RCC 7860 (cell line): ENCODE data around the gene NSMF.

Experiments
- DNase-seq: peaks from one replicate; pipeline ENCODE4 v3.0.0-alpha.2; 2015; ENCODE audit warnings: low spot score
- FAIRE-seq: peaks from 2 replicates; lab custom pipeline; 2012; peaks lifted over from hg19 to GRCh38; lab: Jason Lieb, UNC

Gene NSMF

GRCh38 chr9:137492464-137493363 is 33.6 kb upstream of the NSMF start:
- FAIRE-seq (no peak), DNase-seq (no peak)

GRCh38 chr9:137491735-137492432 is 32.8 kb upstream of the NSMF start:
- DNase-seq, result no peak
- no peak for FAIRE-seq

GRCh38 chr9:137490532-137491186 is 31.5 kb upstream of the NSMF start:
- DNase-seq (no peak), FAIRE-seq (no peak)

DNA sequence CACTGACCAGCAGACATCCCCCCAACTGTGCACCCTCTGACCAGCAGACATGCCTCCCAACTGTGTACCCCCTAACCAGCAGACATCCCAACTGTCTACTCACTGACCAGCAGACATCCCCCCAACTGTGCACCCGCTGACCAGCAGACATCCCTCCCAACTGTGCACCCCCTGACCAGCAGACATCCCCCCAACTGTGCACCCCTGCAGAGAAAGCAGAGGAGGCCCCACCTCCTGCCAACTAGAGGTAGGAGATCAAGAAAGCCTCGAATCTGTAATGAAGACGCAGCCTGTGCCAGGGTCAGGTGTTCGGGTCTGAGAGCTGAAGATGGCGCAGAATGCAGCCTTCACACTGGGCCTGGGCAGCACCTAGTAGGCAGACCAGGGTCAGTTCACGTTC is 29.8 kb upstream of the NSMF start:
- FAIRE-seq (no peak), DNase-seq (no peak)

GRCh38 chr9:137488327-137488653 is 29.2 kb upstream of the NSMF start:
- DNase-seq (no peak), FAIRE-seq (no peak)

- no peak for FAIRE-seq
- DNase-seq, result no peak
Measured at GRCh38 chr9:137487454-137488326, 28.6 kb upstream of the NSMF start.

GRCh38 chr9:137486545-137487453 is 27.7 kb upstream of the NSMF start:
- DNase-seq, result no peak
- no peak for FAIRE-seq

- DNase-seq (no peak), FAIRE-seq (no peak)
Measured at GRCh38 chr9:137486141-137486490, 27.0 kb upstream of the NSMF start.

DNA sequence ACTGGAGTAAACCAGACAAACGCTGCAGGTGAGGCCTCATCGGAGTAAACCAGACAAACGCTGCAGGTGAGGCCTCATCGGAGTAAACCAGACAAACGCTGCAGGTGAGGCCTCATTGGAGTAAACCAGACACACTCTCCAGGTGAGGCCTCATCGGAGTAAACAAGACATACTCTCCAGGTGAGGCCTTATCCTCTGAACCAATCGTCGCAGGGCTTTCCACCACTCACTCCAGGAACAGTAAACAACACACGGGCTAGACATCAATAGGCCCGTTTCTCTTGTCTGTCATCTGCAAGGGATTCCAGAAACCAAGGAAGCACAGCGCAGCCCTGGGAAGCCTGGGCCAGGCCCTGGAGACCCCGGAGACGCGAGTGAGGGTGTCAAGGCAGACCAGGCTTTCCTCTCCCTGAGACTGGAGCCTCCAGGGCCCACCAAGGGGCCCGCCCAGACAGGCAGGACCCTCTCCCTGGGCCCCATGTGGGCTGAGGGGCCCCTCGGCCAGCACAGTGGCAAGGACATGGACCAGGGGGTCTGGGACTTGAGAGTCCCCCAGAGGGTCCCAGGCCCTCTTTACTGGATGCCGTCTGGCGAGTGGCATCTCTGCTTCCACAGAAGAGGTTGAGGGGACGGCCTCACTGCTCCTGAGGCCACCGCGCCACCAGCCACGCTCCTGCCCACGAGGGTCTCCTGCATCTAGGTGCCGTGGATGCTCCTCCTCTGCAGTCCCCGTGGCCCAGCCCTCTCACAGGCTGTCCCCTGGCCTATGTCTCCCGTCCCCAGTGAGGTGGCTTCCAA is 26.4 kb upstream of the NSMF start:
- FAIRE-seq (no peak), DNase-seq (no peak)

DNA sequence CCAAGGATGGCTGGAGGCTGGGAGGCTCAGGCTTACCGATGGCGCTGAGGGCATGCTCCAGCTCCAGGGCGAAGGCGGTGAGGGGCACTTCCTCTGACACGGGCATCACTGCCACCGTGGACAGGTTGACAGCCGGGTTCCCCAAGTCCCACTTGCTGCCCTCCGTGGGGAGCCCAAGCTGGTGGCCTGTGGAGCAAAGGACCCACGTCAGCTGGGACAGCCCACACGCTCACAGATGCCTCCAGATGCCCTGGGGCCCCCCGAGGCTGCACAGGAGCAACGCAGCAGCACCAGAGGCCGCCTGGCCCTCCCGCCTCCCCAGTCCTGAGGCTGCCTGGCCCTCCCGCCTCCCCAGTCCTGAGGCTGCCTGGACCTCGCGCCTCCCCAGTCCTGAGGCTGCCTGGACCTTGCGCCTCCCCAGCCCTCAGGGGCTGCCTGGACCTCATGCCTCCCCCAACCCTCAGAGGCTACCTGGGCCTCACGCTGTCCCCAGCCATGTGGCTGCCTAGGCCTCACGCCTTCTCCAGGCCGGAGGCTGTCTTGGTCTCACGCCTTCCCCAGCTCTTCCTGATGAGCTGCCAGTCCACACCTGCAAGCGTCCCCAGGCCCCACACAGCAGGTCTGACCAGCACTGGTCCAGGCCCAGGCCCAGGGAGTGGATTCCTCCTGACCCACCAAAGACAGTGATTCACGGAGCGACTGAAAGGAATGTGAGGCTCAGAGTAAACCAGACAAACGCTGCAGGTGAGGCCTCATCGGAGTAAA is 25.6 kb upstream of the NSMF start:
- DNase-seq, result no peak
- FAIRE-seq, result no peak

DNA sequence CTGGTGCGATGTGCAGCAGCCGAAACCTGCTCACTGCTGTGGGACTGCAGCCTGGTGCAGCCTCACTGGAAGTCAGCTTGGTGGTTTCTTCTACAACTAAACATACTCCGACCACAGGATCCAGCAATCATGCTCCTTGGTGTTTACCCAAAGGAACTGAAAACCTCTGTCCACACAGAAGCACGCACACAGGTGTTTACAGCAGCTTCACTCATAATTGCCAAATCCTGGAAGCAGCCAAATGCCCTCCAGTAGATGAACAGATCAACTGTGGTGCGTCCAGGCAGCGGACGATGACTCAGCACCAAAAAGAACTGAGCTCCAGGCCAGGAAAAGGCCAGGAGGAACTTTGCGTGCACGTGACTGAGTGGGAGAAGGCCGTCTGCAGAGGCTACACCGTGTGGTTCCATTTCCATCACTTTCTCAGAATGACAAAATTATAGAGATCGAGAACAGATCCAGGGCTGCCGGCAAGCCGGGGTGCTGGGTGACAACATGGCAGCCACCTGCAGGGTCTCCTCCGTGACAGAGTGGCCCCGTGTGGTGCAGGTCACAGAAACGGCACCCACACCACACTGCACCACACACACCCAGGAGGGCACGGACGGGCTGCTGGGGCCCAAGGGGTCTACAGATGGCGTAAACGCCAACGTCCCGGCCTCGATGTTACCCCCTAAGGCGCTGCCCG is 23.1 kb upstream of the NSMF start:
- FAIRE-seq, result no peak
- DNase-seq, result peak; percentile 20

DNA sequence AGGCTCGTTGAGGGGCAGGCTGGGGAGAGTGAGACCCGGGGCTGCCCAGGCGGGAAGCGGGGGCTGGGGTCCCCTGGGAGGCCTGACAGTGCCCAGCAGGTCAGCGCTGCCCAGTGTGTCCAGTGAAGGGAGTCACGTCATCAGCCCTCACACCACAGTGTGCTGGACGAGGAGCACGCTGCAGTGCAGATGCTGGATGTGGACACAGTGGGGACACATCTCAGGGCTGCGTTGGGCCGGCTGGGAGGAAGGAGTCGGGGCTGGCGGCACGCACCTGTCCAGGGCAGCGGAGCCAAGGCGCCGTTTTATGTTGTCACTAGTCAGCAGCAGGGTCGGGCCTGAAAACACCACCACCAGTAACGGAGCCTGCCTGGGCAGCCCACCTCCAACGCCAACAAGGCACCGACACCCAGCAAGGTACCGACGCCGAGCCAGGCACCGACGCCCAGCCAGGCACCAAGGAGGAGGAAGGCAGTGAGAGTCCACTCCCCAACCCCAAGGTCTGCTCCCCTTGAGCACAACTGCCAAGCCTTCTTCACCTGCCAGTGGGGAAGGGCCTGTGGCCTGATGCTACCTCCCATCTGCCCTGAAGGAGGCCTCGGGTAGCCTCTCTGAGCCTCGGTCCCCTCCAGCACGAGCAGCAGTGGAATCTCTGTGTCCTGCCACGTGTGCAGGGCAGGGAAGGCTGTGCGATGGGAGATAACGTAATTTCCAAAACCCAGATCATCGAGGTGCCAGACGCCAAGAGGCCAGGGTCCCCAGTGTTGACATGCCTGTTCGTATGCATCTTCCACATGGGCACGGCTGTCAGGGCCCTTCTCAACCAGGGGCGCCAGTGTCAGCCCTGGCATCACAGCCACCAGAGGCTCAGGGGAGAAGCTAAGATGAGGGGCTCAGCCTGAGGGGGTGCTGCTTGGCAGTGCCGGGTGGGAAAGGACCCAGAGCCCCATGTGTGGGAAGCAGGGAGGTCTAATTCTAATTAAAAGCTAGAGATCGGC is 21.9 kb upstream of the NSMF start:
- FAIRE-seq (no peak), DNase-seq (no peak)

DNA sequence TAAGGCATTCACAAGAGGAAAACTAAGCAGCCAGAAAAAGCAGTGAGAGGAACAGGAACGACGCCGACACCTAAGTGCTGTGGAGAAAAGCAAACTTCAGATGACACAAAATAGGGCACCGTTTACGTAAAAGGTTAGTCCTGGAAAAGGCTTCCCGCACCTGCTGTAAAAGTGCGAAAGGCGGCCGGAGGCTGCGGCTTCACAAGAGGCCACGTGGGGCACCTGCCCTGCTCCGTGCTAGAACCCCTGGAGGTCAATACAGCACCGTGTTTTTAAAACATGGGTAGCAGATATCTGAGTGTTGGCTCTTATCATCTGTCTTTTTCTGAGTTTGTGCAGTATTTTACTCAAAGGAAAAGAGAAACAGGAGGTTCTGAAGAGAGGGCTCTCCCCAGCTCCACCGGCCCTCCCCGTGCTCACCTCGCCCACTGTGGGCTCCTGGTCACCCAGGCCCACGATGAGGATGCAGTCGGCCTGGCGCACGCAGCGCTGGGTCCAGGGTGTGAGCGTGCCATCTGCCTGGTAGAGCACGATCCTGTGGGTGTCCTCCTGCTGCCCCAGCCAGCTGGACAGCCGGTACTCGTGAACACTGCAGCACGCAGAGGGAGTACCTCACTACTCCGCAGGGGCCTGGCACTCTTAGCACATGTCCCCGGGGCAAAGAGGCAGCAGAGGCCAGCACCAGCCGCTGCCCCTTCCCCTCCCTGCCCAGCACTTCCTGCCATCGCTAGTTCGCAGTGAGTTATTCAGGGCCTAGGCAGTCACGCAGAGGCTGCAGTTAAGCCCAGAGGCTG is 21.0 kb upstream of the NSMF start:
- no peak for FAIRE-seq
- no peak for DNase-seq

GRCh38 chr9:137478962-137479861 is 20.1 kb upstream of the NSMF start:
- no peak for FAIRE-seq
- DNase-seq, result no peak

- DNase-seq, result no peak
- FAIRE-seq, result no peak
Measured at GRCh38 chr9:137478613-137478961, 19.5 kb upstream of the NSMF start.
